ENCODE data around the gene SUCLG1.

- TF ChIP-seq POLR2A (IDR thresholded peaks at IDR 0.05) (no peak), CTCF (IDR thresholded peaks at IDR 0.05) (peak; percentile 48 to 78 (median 56))
Measured at GRCh38 chr2:84495539-84496146, 36.6 kb upstream of the SUCLG1 start.

Data from esophagus squamous epithelium (tissue), 4 donors.